ENCODE measurements around the gene TRDN.

Gene TRDN

DNA sequence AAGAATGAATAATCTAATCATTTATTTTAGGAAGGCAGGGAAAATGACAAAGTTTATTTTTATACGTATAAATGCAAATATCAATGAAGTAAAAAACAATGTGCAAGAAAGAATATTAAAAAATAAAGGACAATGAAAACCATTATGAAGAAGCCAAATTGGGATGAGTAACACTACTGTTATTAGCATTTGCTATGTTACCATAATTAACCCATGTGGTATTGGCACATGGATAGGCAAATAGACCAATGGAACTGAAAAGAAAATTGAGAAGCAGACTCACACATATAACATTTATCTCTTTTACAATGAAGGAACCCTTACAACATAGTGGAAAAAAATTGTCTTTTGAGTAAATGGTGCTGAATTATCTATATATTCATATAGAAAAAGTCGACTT lies 426.1 kb downstream of the TRDN start:
- no peak for DNase-seq (ENCODE audit: low read depth)
- TF ChIP-seq, protein P1, sequence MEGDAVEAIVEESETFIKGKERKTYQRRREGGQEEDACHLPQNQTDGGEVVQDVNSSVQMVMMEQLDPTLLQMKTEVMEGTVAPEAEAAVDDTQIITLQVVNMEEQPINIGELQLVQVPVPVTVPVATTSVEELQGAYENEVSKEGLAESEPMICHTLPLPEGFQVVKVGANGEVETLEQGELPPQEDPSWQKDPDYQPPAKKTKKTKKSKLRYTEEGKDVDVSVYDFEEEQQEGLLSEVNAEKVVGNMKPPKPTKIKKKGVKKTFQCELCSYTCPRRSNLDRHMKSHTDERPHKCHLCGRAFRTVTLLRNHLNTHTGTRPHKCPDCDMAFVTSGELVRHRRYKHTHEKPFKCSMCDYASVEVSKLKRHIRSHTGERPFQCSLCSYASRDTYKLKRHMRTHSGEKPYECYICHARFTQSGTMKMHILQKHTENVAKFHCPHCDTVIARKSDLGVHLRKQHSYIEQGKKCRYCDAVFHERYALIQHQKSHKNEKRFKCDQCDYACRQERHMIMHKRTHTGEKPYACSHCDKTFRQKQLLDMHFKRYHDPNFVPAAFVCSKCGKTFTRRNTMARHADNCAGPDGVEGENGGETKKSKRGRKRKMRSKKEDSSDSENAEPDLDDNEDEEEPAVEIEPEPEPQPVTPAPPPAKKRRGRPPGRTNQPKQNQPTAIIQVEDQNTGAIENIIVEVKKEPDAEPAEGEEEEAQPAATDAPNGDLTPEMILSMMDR (IDR thresholded peaks at IDR 0.05; ENCODE audit: insufficient read depth, low read depth, low read length, missing control alignments): no peak
- no peak overlapping the region for H3K4me3 ChIP-seq (ENCODE audit: low read length)

DNA sequence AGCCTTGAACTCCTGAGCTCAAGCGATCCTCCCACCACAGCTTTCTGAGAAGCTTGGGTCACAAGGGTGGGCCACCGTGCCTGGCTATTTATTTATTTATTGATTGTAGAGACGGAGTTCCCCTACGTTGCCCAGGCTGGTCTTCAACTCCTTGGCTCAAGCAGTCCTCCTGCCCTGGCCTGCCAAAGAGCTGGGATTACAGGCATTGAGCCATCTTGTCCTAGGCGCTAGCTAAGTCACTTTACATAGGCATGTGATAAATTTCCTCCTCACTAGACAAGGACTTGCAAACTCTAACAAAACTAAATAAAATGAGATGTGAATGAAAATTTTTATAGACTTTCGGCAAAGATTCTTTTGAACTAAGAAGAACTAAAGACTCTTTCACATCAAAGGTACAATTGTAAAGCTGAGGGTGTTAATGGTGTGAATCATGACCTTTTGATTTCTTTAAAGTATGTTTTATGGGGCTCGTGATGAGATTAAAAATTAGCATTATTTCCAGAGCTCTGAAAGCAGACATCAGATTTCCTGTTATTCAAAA lies 428.7 kb downstream of the TRDN start:
- no peak for DNase-seq (ENCODE audit: low read depth)
- no peak overlapping the region for H3K4me3 ChIP-seq (ENCODE audit: low read length)
- TF ChIP-seq, protein P1 (IDR thresholded peaks at IDR 0.05; ENCODE audit: insufficient read depth, low read depth, low read length, missing control alignments): no peak

DNA sequence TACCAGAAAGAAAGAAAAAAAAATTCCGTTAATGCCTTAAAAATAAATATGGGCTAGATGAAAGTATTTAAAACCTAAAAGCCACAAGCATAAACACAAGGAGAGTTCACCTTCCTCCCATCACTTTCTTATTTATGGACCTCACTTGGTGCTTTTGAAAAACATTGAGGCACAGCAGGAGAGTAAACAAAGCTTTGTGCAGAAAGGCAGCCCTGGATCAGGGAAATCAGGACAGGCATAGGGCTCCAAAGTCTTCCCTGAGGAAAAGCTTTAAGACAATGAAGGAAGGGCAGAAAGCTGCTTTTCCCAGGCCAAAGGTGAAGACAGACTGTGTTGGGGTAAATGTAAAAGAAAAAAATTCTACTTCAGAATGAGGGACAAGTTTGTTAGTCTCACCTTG lies 432.8 kb downstream of the TRDN start:
- H3K4me3 ChIP-seq (ENCODE audit: low read length): no peak overlapping the region
- DNase-seq (ENCODE audit: low read depth): no peak
- TF ChIP-seq, protein P1 (IDR thresholded peaks at IDR 0.05; ENCODE audit: insufficient read depth, low read depth, low read length, missing control alignments): no peak

DNA sequence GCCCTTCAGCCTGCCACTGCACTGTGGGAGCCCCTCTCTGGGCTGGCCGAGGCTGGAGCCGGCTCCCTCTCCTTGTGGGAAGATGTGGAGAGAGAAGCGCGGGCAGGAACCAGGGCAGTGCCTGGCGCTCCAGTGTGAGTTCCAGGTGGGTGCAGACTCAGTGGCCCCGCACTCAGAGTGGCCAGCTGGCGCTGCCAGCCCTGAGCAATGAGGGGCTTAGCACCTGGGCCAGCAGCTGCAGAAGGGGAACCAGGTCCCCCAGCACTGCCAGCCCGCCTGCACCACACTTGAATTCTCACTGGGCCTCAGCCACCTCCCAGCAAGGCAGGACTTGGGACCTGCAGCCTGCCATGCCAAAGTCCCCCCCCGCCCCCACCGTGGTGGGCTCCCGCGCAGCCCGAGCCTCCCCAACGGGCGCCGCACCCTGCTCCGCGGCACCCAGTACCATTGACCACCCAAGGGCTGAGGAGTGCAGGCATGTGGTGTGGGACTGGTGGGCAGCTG lies 434.8 kb downstream of the TRDN start:
- DNase-seq (ENCODE audit: low read depth): no peak
- TF ChIP-seq, protein P1 (IDR thresholded peaks at IDR 0.05; ENCODE audit: insufficient read depth, low read depth, low read length, missing control alignments): no peak
- no peak overlapping the region for H3K4me3 ChIP-seq (ENCODE audit: low read length)

DNA sequence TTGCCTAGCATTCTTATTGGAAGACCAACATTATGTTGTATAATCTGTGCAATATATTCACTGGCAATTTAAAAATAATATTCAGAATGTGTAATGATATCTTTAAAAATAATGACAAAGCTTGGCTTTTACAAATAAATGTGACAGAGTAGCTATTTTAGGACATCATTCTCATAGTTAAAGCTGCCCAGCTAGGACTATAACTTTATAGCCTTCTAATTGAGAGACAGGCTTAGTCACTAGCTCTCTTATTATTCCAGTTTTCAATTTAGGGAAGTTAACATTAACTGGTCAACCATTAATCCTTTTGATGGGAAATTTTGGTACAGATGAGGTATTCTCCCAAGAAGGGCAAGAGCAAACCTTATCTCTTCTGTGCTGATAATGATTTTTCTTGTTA lies 443.5 kb downstream of the TRDN start:
- H3K4me3 ChIP-seq (ENCODE audit: low read length): no peak overlapping the region
- DNase-seq (ENCODE audit: low read depth): no peak
- TF ChIP-seq, protein P1 (IDR thresholded peaks at IDR 0.05; ENCODE audit: insufficient read depth, low read depth, low read length, missing control alignments): no peak

DNA sequence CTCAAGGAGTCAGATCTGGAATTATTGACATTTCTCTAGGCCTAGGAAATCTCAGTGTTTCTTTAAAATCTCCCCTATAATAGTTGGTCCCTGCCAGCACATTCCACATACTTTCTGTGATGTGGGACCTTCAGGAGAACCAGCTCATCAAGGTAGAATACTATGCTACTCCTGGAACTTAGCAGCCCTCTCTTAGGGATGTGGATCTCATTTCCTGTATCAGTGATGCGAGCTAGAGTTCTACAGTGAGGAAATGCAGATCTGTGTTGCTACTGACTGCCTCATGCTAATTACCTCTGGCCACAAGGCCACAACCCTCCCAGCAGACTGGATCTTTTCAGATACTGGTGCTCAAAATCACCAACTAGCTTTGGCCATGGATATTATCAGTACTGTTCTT lies 446.9 kb downstream of the TRDN start:
- no peak overlapping the region for H3K4me3 ChIP-seq (ENCODE audit: low read length)
- no peak for DNase-seq (ENCODE audit: low read depth)

More for the DNA sequence above, 446.9 kb downstream of the TRDN start:
- TF ChIP-seq, protein P1 (IDR thresholded peaks at IDR 0.05; ENCODE audit: insufficient read depth, low read depth, low read length, missing control alignments): no peak
